ENCODE results near the gene JSRP1. TPM values are rescaled to one million over a fixed set of nuclear protein-coding genes. Genes with fewer than 3 reads are reported as not detected.

Gene JSRP1
- total and polyA plus RNA-seq, 2 of the 8 experiments (the other 6 are each of a cell fraction or from before 2014, with no cell fraction given) = 0.24 to 0.56 TPM

GRCh38 chr19:2224754-2225349 lies 31.4 kb downstream of the JSRP1 start:
- H3K27ac ChIP-seq (ENCODE audit: low read depth, low read length) = peak overlapping the region; percentile 29; the same call in 1 of the 2 replicates
- no peak for TF ChIP-seq EZH2 (IDR thresholded peaks at IDR 0.05; ENCODE audit: low read depth, low read length, severe bottlenecking)
- TF ChIP-seq TAF1 (IDR thresholded peaks at IDR 0.05; ENCODE audit: low read depth, low read length) = no peak

More at GRCh38 chr19:2224754-2225349, 31.4 kb downstream of the JSRP1 start:
- Histone ChIP-seq H2AK5ac (ENCODE audit: low read depth, low read length) (no peak overlapping the region), H3K4me1 (replicated peaks in 1 of 4; ENCODE audit: control insufficient read depth in 3 of 4, insufficient read depth in 4 of 4, low read length in 3 of 4) (no peaks in the 10 kb centered on the region), H3K56ac (replicated peaks; ENCODE audit: insufficient read length, low read depth, low read length) (no peak overlapping the region), H3K79me1 (ENCODE audit: low read depth, low read length) (no peaks in the 10 kb centered on the region), H2AFZ (ENCODE audit: low read length) (no peak overlapping the region), H2BK15ac (ENCODE audit: low read length) (no peak overlapping the region), H3K14ac (ENCODE audit: insufficient read length) (no peak overlapping the region), H3K23me2 (ENCODE audit: low read depth, low read length) (no peaks in the 10 kb centered on the region), H3K18ac (ENCODE audit: extremely low read depth, low read length) (no peak overlapping the region), H2BK20ac (ENCODE audit: low read length) (no peak overlapping the region), H3K9me3 (ENCODE audit: insufficient read depth in 2 of 2, low read depth in 1 of 2, low read length in 1 of 2) (no peaks in the 10 kb centered on the region), H3K27me3 (replicated peaks in 1 of 4; ENCODE audit: control insufficient read depth in 3 of 4, extremely low read depth in 1 of 4, insufficient read depth in 3 of 4, low read length in 3 of 4) (no peaks in the 10 kb centered on the region), H2BK120ac (replicated peaks; ENCODE audit: low read depth, low read length) (no peak overlapping the region), H4K8ac (ENCODE audit: extremely low read depth, insufficient read depth, low read length) (no peak overlapping the region; the same call in 1 of the 2 replicates), H3K4me3 (ENCODE audit: extremely low read depth in 1 of 4, insufficient read depth in 2 of 4, low read depth in 3 of 4, low read length in 4 of 4) (no peak overlapping the region), H2BK12ac (ENCODE audit: low read depth, low read length) (no peak overlapping the region), H4K20me1 (replicated peaks in 1 of 2; ENCODE audit: control insufficient read depth in 1 of 2, insufficient read depth in 2 of 2, low read length in 2 of 2) (peaks cover 0 to 12% of the 10 kb centered on the region in 2 experiments), H3K23ac (ENCODE audit: insufficient read length) (no peak overlapping the region), H4K5ac (ENCODE audit: insufficient read length, low read depth, low read length) (no peak overlapping the region), H3K4me2 (ENCODE audit: insufficient read depth in 1 of 2, low read depth in 2 of 2, low read length in 2 of 2) (no peak overlapping the region), H2BK5ac (ENCODE audit: low read depth, low read length) (peak overlapping the region; percentile 61), H3K79me2 (ENCODE audit: control insufficient read depth in 1 of 2, insufficient read depth in 2 of 2, low read length in 2 of 2) (no peaks in the 10 kb centered on the region), H3K36me3 (ENCODE audit: control insufficient read depth in 2 of 4, insufficient read depth in 4 of 4, low read length in 3 of 4) (peaks cover 4 to 54% (median 15%) of the 10 kb centered on the region in 4 experiments), H4K91ac (replicated peaks; ENCODE audit: insufficient read length, low read length) (no peak overlapping the region), H3K9ac (replicated peaks in 1 of 4; ENCODE audit: extremely low read depth in 1 of 4, low read depth in 3 of 4, low read length in 3 of 4) (no peak overlapping the region), H3K4ac (replicated peaks; ENCODE audit: insufficient read length, low read depth, low read length) (no peak overlapping the region)
- DNase-seq (ENCODE audit: low read depth in 1 of 2, low spot score in 2 of 2) (no peak), FAIRE-seq (no peak)
- CTCF ChIA-PET (ENCODE audit: partially characterized antibody) = interaction anchor here (1.2 to 2.0 kb wide), 2 partner anchors 11 to 28 kb away, joined by 6 to 7 read pairs; no protein-coding TSS in a partner anchor
- WGBS, 2 experiments (ENCODE audit: extremely low coverage in 1 of 2, insufficient coverage in 1 of 2, insufficient read length in 1 of 2, insufficient replicate concordance in 2 of 2, low coverage in 1 of 2, low lambda C conversion rate in 2 of 2, missing lambda C conversion rate in 1 of 2) = 98% methylated on average over 10 of the region's 13 CpGs; no CpG with 5 or more reads in 1 of the 2 experiments
- POLR2A ChIA-PET (ENCODE audit: partially characterized antibody) = interaction anchor here (0.5 to 1.4 kb wide), 3 partner anchors 9 to 309 kb away, joined by 3 to 4 read pairs (median 3); no protein-coding TSS in a partner anchor
